ENCODE data around the gene KRT37.

GRCh38 chr17:41440531-41441033 is 16.2 kb upstream of the KRT37 start, which contains the start of gene KRT38:
- TF ChIP-seq CTCF (IDR thresholded peaks at IDR 0.05; ENCODE audit: low read length) (no peak), EZH2 (IDR thresholded peaks at IDR 0.05; ENCODE audit: borderline replicate concordance, low read length) (no peak)
